CD8-positive, alpha-beta memory T cell (primary cell): ENCODE measurements around the gene CHD9NB. TPM values are rescaled to one million over a fixed set of nuclear protein-coding genes. Genes with fewer than 3 reads are reported as not detected.

Experiments
- CTCF ChIA-PET: fragments of 350-600 bp; sonication (Branson Sonifier 250); formaldehyde crosslinking; loops from one replicate; lab custom pipeline; 2021; ENCODE audit warnings: antibody characterized with exemption; lab: Charles Lee
- POLR2A ChIA-PET: fragments of 350-600 bp; sonication (Branson Sonifier 250); formaldehyde crosslinking; loops from one replicate; lab custom pipeline; 2021; ENCODE audit warnings: antibody characterized with exemption; lab: Charles Lee
- DNase-seq, 5 donors: peaks; one replicate each; pipeline versions ENCODE4 v3.0.0 to v3.0.0-alpha.2; 2020 to 2022; ENCODE audit warnings: mixed read lengths in 1 of 5
- H3K27ac ChIP-seq: one replicate; pipeline ENCODE4 v1.7.0; 2013; ENCODE audit warnings: low read depth, mild to moderate bottlenecking, low read length, moderate library complexity
- H3K27me3 ChIP-seq: 2 replicates; pipeline ENCODE4 v1.7.0; 2013; ENCODE audit warnings: low read length, mild to moderate bottlenecking; ENCODE audit not compliant: insufficient read depth, poor library complexity, severe bottlenecking
- H3K36me3 ChIP-seq: 2 replicates; pipeline ENCODE4 v1.7.0; 2013; ENCODE audit warnings: mild to moderate bottlenecking, low read length, moderate library complexity; ENCODE audit not compliant: insufficient read depth
- H3K4me1 ChIP-seq: 2 replicates; pipeline ENCODE4 v1.7.0; 2013; ENCODE audit warnings: mild to moderate bottlenecking, low read length, moderate library complexity; ENCODE audit not compliant: insufficient read depth
- H3K4me3 ChIP-seq: 2 replicates; pipeline ENCODE4 v1.7.0; 2013; ENCODE audit warnings: mild to moderate bottlenecking, low read length
- H3K9me3 ChIP-seq: 2 replicates; pipeline ENCODE4 v1.7.0; 2013; ENCODE audit warnings: mild to moderate bottlenecking, low read length
- H3K27ac Mint-ChIP-seq, 8 donors: one replicate each; pipeline ENCODE4 v1.8.0; 2020 to 2021; ENCODE audit warnings: mixed read lengths in 8 of 8, mild to moderate bottlenecking in 6 of 8, inconsistent platforms in 3 of 8, moderate library complexity in 3 of 8
- H3K27me3 Mint-ChIP-seq, 2 donors: one replicate each; pipeline ENCODE4 v1.8.0; 2020 to 2021; ENCODE audit warnings: mixed read lengths in 2 of 2, mild to moderate bottlenecking in 1 of 2, moderate library complexity in 1 of 2
- H3K36me3 Mint-ChIP-seq, 3 donors: one replicate each; pipeline ENCODE4 v1.8.0; 2020 to 2021; ENCODE audit warnings: mixed read lengths in 3 of 3, inconsistent platforms in 1 of 3, mild to moderate bottlenecking in 1 of 3
- H3K4me1 Mint-ChIP-seq, 3 donors: one replicate each; pipeline ENCODE4 v1.8.0; 2020 to 2021; ENCODE audit warnings: mixed read lengths in 3 of 3, inconsistent platforms in 1 of 3, mild to moderate bottlenecking in 1 of 3
- H3K4me3 Mint-ChIP-seq, 7 donors: one replicate each; pipeline ENCODE4 v1.8.0; 2020 to 2021; ENCODE audit warnings: mixed read lengths in 7 of 7, mild to moderate bottlenecking in 6 of 7, moderate library complexity in 4 of 7, inconsistent platforms in 2 of 7
- H3K9me3 Mint-ChIP-seq, 5 donors: one replicate each; pipeline ENCODE4 v1.8.0; 2020 to 2022; ENCODE audit warnings: mixed read lengths in 5 of 5, mild to moderate bottlenecking in 3 of 5, moderate library complexity in 2 of 5, inconsistent platforms in 1 of 5
- polyA plus RNA-seq: library from polyadenylated mRNA; unstranded; fragments of 300-500 nt; fragmentation: Illumina TruSeq; gene quantifications from one replicate; pipeline ENCODE4 v1.2.3, GENCODE V29; 2021
- total RNA-seq, 2 experiments: library from RNA; stranded (reverse); gene quantifications; one replicate each; pipeline ENCODE4 v1.2.3, GENCODE V29; 2021

Gene CHD9NB
- total and polyA plus RNA-seq, 3 experiments from 2014 or later = 0.79 to 1.0 TPM; not detected in 1

DNA sequence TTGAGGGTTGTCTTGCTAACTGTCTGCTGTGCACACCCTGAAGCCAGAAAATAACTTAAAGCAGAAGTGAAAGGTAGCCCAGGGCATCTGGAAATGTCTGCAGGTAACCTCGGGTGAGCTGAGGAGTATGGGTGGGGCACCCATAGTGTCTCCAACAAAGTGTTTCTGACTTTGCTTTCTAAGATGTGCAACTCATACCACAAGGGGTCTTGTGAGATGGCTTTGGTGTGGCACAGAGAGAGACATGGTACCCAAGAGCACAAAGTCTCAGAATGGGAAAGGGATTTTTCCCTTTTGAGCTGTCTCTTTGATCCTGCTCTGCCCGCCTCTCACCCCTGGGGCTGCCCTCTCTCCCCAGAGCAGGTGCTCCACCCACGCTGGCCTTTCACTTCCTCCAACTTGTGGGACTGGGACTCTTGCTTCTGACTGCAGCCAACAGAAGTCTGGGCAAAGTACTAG lies 9.0 kb upstream of the CHD9NB start:
- H3K9me3 ChIP-seq = no peaks in the 10 kb centered on the region
- H3K27me3 Mint-ChIP-seq = no peaks in the 10 kb centered on the region
- no peaks in the 10 kb centered on the region for H3K27me3 ChIP-seq
- peak overlapping the region; percentile 43 to 89 (median 83) for H3K27ac Mint-ChIP-seq
- peaks cover 0 to 2% (median 0%) of the 10 kb centered on the region in 3 donors for H3K36me3 Mint-ChIP-seq
- CTCF ChIA-PET = no interaction called here
- DNase-seq = no peak
- no peaks in the 10 kb centered on the region for H3K36me3 ChIP-seq
- no peaks in the 10 kb centered on the region for H3K9me3 Mint-ChIP-seq
- H3K4me3 Mint-ChIP-seq = peak overlapping the region; percentile 15 to 57 (median 49)
- POLR2A ChIA-PET = no interaction called here
- H3K4me3 ChIP-seq = no peak overlapping the region
- H3K4me1 ChIP-seq = peaks cover 29% of the 10 kb centered on the region
- no peak overlapping the region for H3K27ac ChIP-seq
- peaks cover 54 to 67% (median 59%) of the 10 kb centered on the region in 3 donors for H3K4me1 Mint-ChIP-seq

DNA sequence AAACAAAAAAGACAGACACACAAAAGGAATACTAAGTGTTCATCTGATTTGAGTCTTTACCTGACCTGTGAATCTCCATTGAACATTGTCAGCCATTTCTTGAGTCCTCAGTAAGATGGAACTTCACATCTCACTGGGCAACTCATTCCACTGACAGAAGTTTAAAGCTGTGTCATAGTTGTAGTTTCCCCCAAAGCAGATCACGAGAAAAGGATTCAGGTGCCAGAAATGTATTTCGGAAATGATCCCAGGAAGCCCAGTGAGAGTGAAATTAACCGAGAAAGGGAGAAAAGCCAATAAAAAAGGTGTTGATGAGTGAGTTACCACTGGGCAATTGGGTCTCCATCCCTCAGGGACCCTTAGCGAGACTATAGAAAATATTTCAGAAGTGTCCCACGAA lies 8.6 kb upstream of the CHD9NB start:
- Mint-ChIP-seq H3K27me3 (no peaks in the 10 kb centered on the region), H3K36me3 (peaks cover 0 to 2% (median 0%) of the 10 kb centered on the region in 3 donors), H3K27ac (peak overlapping the region; percentile 43 to 89 (median 86)), H3K4me1 (peaks cover 55 to 67% (median 59%) of the 10 kb centered on the region in 3 donors), H3K9me3 (no peaks in the 10 kb centered on the region), H3K4me3 (peak overlapping the region in 5 of 7 donors; percentile 15 to 50 (median 46))
- Histone ChIP-seq H3K4me1 (peaks cover 30% of the 10 kb centered on the region), H3K27ac (no peak overlapping the region), H3K27me3 (no peaks in the 10 kb centered on the region), H3K4me3 (no peak overlapping the region), H3K9me3 (no peaks in the 10 kb centered on the region), H3K36me3 (no peaks in the 10 kb centered on the region)
- no peak for DNase-seq
- POLR2A ChIA-PET = no interaction called here
- CTCF ChIA-PET = interaction anchor here (1.2 to 1.8 kb wide), 2 partner anchors 9 to 38 kb away, joined by 3 to 5 read pairs; no protein-coding TSS in a partner anchor

GRCh38 chr16:53059672-53060071 lies 7.0 kb upstream of the CHD9NB start:
- H3K27ac ChIP-seq = no peak overlapping the region
- H3K4me1 Mint-ChIP-seq = peaks cover 50 to 63% (median 55%) of the 10 kb centered on the region in 3 donors
- CTCF ChIA-PET = interaction anchor here (1.8 kb wide), 1 partner anchor 40 kb away, joined by 5 read pairs; no protein-coding TSS in a partner anchor

DNA sequence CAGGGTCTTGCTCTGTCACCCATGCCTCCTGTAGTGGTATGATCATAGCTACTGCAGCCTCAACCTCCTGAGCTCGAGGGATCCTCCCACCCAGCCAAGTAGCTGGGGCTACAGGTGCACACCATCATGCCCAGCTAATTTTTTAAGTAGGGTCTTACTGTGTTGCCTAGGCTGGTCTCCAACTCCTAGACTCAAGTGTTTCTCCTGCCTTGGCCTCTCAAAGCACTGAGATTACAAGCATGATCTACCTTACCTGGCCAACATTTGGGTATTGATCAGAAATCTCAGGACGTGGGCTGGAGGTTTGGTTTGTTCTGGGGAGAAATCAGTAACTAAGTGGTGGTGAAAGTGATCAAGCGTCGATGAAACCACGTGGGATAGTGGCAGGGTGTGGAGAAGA lies 6.2 kb upstream of the CHD9NB start:
- POLR2A ChIA-PET = no interaction called here
- Histone ChIP-seq H3K4me3 (no peak overlapping the region), H3K27me3 (no peaks in the 10 kb centered on the region), H3K4me1 (peaks cover 30% of the 10 kb centered on the region), H3K36me3 (no peaks in the 10 kb centered on the region), H3K9me3 (no peaks in the 10 kb centered on the region), H3K27ac (no peak overlapping the region)
- H3K4me3 Mint-ChIP-seq = peak overlapping the region in 3 of 7 donors; percentile 11 to 49 (median 15)
- H3K36me3 Mint-ChIP-seq = peaks cover 0 to 2% (median 0%) of the 10 kb centered on the region in 3 donors
- no peaks in the 10 kb centered on the region for H3K9me3 Mint-ChIP-seq
- peak overlapping the region in 7 of 8 donors; percentile 31 to 95 (median 79) for H3K27ac Mint-ChIP-seq
- DNase-seq = no peak
- H3K4me1 Mint-ChIP-seq = peaks cover 47 to 61% (median 53%) of the 10 kb centered on the region in 3 donors
- CTCF ChIA-PET = interaction anchor here (1.4 to 7.0 kb wide), 3 partner anchors 24 to 98 kb away, joined by 3 to 113 read pairs (median 5); no protein-coding TSS in a partner anchor
- no peaks in the 10 kb centered on the region for H3K27me3 Mint-ChIP-seq

More at GRCh38 chr16:53059672-53060071, 7.0 kb upstream of the CHD9NB start:
- Histone ChIP-seq H3K4me1 (peaks cover 30% of the 10 kb centered on the region), H3K4me3 (no peak overlapping the region), H3K27me3 (no peaks in the 10 kb centered on the region), H3K9me3 (no peaks in the 10 kb centered on the region), H3K36me3 (no peaks in the 10 kb centered on the region)
- H3K4me3 Mint-ChIP-seq = no peak overlapping the region
- no peaks in the 10 kb centered on the region for H3K27me3 Mint-ChIP-seq
- H3K27ac Mint-ChIP-seq = peak overlapping the region in 1 of 8 donors; percentile 33
- H3K36me3 Mint-ChIP-seq = peaks cover 0 to 2% (median 0%) of the 10 kb centered on the region in 3 donors
- no peak for DNase-seq
- POLR2A ChIA-PET = no interaction called here
- no peaks in the 10 kb centered on the region for H3K9me3 Mint-ChIP-seq

- Mint-ChIP-seq H3K4me3 (peak overlapping the region in 3 of 7 donors; percentile 7 to 49 (median 11)), H3K9me3 (no peaks in the 10 kb centered on the region), H3K36me3 (peaks cover 0 to 2% (median 0%) of the 10 kb centered on the region in 3 donors), H3K4me1 (peaks cover 47 to 60% (median 51%) of the 10 kb centered on the region in 3 donors), H3K27me3 (no peaks in the 10 kb centered on the region), H3K27ac (peak overlapping the region in 6 of 8 donors; percentile 11 to 95 (median 40))
- DNase-seq = no peak
- Histone ChIP-seq H3K36me3 (no peaks in the 10 kb centered on the region), H3K27ac (no peak overlapping the region), H3K4me1 (peaks cover 30% of the 10 kb centered on the region), H3K9me3 (no peaks in the 10 kb centered on the region), H3K4me3 (no peak overlapping the region), H3K27me3 (no peaks in the 10 kb centered on the region)
- ChIA-PET CTCF (interaction anchor here (1.1 to 7.0 kb wide), 4 partner anchors 8 to 99 kb away, joined by 3 to 113 read pairs (median 4); no protein-coding TSS in a partner anchor), POLR2A (no interaction called here)
These were observed 5.7 kb upstream of the CHD9NB start for GRCh38 chr16:53058441-53058840.

DNA sequence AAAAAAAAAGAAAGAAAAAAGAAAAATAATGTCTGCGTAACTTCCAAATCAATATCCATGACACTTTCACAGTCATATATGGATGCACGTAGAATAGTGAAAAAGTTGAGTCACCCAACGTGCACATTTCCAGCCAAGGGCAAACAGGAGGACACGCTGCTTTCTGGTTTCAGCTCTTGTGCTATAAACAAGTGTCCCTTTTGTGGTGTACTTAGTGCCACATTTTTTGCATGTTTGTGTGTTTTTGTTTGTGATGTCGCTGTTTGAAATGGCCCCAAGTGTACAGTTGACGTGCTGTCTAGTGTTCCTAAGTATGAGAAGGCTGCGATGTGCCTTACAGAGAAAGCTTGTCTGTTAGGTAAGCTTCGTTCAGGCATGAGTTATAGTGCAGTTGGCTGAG lies 5.0 kb upstream of the CHD9NB start:
- ChIA-PET POLR2A (no interaction called here), CTCF (interaction anchor here (1.1 to 7.0 kb wide), 5 partner anchors 9 to 99 kb away, joined by 3 to 113 read pairs (median 3); no protein-coding TSS in a partner anchor)
- Histone ChIP-seq H3K27ac (no peak overlapping the region), H3K9me3 (no peaks in the 10 kb centered on the region), H3K4me3 (no peak overlapping the region), H3K36me3 (no peaks in the 10 kb centered on the region), H3K4me1 (peaks cover 30% of the 10 kb centered on the region), H3K27me3 (no peaks in the 10 kb centered on the region)
- Mint-ChIP-seq H3K9me3 (no peaks in the 10 kb centered on the region), H3K4me1 (peaks cover 47 to 60% (median 51%) of the 10 kb centered on the region in 3 donors), H3K27me3 (no peaks in the 10 kb centered on the region), H3K4me3 (peak overlapping the region in 2 of 7 donors; percentile 4 to 38), H3K27ac (peak overlapping the region in 1 of 8 donors; percentile 7), H3K36me3 (peaks cover 0 to 2% (median 0%) of the 10 kb centered on the region in 3 donors)
- no peak for DNase-seq

DNA sequence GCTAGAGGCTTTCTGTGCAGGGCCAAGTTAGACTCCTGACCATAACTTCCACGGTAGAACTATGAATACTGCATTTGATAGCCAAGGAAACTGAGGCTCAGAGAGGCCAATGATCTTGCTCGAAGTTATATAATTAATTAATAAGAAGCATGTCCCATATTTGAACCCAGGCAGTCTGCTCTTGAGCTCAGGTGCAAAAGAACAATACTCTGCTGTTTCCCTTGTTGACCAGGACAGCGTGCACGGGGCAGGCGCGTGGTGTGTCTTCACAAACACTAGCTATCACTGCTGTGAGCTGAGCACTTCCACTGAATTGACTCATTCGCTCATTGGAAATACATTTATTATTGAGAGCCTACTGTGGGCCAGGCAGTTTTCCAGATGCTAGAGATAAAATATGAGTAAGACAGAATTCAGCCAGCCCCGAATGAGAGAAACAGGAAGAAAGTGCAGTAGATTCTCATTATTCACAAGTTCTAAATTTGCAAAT lies 3.7 kb upstream of the CHD9NB start:
- ChIA-PET CTCF (interaction anchor here (1.1 to 7.0 kb wide), 10 partner anchors 11 to 453 kb away, joined by 3 to 113 read pairs (median 10); no protein-coding TSS in a partner anchor), POLR2A (interaction anchor here (0.5 to 1.5 kb wide), 3 partner anchors 128 to 378 kb away, joined by 3 read pairs; no protein-coding TSS in a partner anchor)
- H3K36me3 ChIP-seq = no peaks in the 10 kb centered on the region
- Mint-ChIP-seq H3K27ac (peak overlapping the region in 6 of 8 donors; percentile 22 to 69 (median 43)), H3K36me3 (peaks cover 0 to 2% (median 0%) of the 10 kb centered on the region in 3 donors), H3K4me1 (peaks cover 37 to 50% (median 44%) of the 10 kb centered on the region in 3 donors), H3K27me3 (no peaks in the 10 kb centered on the region), H3K4me3 (peak overlapping the region in 6 of 7 donors; percentile 55 to 96 (median 91)), H3K9me3 (no peaks in the 10 kb centered on the region)
- H3K4me3 ChIP-seq = no peak overlapping the region
- H3K27me3 ChIP-seq = no peaks in the 10 kb centered on the region
- peaks cover 22% of the 10 kb centered on the region for H3K4me1 ChIP-seq
- H3K27ac ChIP-seq = peak overlapping the region; percentile 76
- H3K9me3 ChIP-seq = no peaks in the 10 kb centered on the region
- no peak for DNase-seq
